GM19023 (cell line): ENCODE results near the gene ARMC2.
"Not testable (repeated sequence)": the region's sequence is repeated elsewhere in the genome, so short reads cannot be mapped to it uniquely, and the experiment has no call there.

Source experiments
- ATAC-seq: cut with Tn5 transposase; IDR thresholded peaks from one replicate; pipeline ENCODE4 v1.9.1; 2021; ENCODE audit warnings: mild to moderate bottlenecking, moderate library complexity; ENCODE audit not compliant: unreplicated experiment

The ARMC2 gene

DNA sequence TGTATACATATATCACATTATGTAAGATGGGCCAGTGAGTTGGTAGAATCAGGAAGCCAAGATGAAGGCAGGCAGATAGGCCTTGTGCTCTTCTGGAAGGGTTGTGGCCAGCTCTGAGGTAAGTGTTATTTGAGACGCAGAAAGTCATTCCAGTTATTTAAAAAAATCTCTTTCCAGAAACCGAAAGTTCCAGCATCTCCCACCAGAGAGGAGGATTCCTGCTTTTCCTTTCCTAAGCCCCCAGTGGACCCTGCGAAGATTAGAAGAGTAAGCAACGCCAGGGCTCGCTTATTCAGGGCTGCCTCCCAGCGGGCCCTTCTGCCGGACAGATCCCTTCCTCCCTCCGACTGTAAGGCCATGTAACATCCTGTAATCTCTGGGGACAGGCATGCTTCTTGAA lies 20.4 kb downstream of the ARMC2 start:
- ATAC-seq = no peak

GRCh38 chr6:108869876-108870275 lies 21.7 kb downstream of the ARMC2 start:
- ATAC-seq = no peak

DNA sequence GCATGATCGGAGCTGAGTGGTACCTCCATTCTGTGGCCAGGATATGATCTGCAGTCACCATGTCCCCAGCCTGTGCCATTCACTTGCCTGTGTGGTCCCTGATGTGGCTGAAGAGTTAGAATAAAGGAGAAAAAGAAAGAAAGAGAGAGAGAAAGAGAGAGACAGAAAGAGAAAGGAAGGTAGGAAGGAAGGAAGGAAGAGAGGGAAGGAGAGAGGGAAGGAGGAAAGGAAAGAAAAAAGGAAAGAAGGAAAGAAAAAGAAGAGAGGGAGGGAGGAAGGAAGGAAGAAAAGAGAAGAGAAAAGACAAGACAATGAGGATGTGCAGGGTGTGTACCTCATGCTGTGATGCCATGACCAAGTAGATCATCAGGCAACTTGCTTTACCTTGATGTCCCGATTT lies 22.1 kb downstream of the ARMC2 start:
- ATAC-seq = no peak

DNA sequence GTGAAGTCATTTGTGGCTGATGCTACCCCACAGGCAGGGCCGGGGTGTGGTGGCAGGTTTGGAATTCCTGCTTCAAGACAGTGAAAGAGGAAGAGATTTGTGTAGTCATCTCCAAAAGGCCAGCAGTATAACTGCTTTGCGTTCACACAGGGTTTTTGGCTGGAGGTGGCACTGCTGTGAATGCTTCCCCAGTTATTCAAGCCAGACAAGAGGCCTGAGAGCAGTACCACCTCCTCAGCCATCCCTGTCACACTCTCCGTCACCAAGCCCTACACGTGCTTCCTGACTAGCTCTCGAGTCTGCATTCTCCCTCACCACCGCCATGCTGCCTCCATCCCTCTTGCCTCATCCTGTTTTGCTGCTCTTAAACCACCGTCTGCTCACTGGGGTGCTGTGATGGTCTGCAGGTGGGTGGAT lies 23.9 kb downstream of the ARMC2 start:
- ATAC-seq = no peak

- ATAC-seq = no peak
Observed at GRCh38 chr6:108872575-108872974, 24.4 kb downstream of the ARMC2 start.

DNA sequence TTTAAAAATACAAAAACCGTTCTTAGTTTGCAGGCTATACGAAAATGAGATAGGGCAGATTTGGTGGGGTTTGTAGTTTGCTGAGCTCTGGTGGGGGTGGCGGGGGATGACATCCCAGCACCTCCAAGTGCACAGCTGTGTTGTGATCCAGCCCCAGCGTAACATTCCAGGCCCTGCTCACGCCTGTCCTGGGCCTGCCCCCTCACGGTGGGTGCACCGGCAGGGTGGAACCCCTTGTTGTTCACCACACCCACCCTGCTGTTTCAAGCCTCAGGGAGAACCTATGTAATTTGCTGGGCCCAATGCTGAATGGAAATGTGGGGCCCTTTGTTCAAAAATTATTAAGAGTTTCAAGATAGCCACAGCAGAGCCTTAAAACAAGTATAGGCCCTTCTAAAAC lies 25.0 kb downstream of the ARMC2 start:
- no peak for ATAC-seq

GRCh38 chr6:108873971-108874370 lies 25.7 kb downstream of the ARMC2 start:
- ATAC-seq = no peak

DNA sequence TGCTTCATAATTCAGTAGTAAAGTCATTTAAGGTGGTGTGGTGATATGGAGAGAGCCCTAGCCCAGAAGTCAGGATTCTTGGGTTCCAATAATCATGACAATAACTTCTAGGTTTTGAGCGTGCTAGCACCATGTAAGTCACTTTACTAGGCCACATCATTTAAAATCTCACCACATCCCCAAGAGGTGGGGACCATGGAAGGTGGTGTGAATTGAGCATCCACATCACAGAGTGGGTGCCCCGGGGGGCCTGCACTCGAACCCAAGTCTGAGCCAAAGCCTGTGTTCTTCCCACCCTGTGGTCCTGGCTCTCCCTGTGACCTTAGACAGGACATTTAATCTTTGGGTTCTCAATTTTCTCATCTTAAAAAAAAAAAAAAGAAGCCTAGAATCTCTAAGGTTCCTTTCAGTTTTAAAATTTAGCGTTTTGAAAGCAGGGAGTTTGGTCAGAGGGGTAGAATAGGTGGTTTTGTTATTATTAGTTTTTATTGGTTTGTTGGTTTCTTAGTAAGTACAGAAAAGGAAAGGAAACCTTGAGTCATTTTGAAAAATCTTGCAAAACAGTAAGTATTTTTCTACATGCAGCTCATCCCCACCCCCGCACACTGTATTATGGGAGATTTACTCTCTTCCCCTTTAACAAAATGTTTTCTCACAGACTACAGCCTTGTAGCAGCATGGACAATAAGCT lies 26.4 kb downstream of the ARMC2 start:
- peak; percentile 81 for ATAC-seq

DNA sequence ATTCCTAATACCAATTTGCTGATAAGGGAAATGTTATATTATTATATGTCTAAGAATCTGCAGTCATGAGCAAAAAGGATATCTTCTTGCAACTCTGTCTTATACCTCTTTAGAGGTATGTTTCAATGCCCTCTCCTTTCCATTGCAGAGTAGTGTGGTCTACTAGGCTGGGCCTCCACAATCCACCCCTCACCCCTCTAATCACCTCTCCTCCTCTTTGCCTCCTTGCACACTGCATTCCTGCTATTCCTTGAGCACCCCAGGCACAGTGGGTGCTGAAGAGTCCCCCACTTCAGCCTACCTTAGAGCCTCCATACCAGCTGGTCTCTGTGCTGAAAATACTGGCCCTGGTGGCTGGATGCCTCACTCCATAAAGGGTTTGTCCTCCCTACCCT lies 26.9 kb downstream of the ARMC2 start:
- peak; percentile 36 for ATAC-seq

DNA sequence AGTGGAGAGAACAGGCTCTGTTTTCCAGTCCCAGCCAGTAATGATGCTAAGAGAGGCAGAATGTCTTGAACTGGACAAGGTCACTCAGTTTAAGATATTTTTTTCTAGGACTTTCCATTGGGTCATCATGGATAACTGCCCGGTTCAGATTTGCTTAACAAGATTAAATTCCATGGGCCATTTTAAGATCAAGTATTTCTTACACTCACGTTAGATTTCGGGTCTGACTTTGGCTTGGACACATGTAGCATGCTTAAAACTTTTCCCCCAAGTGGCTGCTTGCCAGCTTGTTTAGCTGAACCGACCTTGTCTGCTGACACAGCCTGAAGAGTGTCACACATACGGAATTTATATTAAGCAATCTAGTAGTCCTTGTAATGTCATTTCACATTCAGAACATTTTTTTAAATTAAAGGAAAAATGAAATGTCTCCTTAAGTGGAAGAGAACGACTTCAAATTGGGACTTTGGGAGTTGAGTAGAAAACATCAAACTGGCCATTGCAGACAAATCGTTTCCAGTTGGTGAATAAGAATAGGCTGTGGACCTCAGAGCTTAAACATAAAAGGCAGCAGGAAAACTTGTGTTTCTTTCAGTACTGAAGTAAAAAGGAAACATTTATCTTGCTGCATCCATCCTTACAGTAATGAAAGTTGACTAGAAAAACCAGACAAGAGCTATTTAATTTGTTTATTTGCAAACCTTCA lies 29.0 kb downstream of the ARMC2 start:
- ATAC-seq = no peak

DNA sequence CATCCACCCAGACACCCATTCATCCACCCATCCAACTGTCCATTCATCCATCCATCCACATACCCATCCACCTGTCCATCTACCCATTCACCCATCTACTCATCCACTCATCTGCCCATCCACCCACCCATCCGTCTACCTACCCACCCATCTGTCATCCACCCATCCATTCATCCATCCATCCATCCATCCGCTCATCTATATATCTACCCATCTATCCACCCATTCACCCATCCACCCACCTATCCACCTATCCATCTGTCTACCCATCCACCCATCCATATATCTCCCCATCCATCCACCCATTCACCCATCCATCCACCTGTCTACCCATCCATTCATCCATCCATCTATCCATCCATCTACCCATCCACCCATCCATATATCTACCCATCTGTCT lies 30.7 kb downstream of the ARMC2 start:
- no peak for ATAC-seq

DNA sequence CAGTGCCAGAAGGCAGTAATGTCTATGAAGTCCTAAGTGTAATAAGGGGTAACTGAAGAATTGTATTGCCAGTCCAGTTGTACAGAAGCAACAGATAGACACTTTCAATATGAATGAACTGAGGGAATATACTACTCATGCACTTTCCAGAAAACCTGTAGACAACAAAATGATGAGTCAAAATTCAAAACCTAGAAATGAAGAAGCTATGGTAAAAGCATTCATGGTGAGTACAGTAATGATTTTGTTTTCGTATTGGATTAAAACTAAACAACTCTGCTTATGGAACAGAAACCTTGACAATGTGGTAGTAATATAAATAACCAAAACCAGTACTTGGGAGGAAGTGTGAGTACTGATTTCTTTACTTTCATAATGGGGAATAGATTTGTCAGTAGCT lies 35.0 kb downstream of the ARMC2 start:
- ATAC-seq = peak; percentile 66

DNA sequence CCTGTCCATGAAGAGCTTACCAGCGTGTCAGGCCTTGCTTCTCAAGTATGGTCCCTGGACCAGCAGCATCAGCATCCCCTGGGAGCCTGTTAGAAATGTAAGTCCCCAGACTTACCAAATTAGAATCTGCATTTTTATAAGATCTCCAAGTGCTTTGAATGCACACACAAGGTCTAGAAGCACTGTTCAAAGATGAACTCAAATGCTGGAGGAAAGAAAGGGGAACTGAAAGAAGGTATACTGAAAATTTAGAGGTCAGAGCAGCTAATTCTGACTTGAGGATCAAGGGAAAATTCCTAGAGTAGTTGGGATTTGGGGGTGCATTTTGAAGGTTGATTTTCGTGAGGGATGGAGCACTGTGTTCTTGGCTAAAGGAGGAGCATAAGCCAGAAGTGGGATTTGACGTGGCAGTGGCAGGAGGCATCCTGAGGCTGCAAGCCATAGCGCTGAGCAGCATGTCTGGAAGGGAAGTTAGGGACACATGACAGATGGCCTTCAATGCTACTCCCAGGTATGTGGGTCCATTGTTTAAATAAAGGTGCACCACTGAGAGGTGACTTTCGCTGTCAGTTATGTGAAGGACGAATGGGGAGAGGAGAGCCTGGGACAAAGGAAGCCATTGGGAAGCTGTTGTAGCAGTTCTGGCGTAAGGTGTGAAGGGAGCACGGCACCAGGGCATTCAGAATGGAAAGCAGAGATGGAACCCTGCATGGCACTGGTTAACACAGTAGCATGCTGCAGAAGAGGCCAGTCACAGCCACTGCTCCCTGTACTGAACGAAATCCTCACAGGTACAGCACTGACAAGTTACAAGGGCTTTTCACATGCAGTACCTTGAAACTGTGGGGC lies 36.2 kb downstream of the ARMC2 start:
- ATAC-seq = no peak

DNA sequence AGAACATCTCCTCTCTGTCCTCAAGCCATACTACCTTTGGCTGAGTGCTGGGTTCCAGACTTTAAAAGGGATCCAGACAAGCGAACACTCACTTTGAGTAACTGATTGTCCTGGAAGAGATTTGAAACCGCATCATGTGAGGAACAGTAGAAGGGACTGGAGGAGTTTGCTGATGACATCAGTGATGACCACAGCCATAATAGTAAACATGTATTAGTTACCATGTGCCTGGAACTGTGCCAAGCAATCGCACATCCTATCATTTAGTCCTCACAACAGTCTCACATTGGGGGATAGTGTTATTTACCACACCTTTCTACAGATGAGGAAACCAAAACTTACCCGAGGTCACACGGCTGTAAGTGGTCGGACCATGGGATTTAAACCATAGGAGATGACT lies 39.8 kb downstream of the ARMC2 start:
- ATAC-seq = no peak

GRCh38 chr6:108888745-108889144 lies 40.5 kb downstream of the ARMC2 start:
- no peak for ATAC-seq

DNA sequence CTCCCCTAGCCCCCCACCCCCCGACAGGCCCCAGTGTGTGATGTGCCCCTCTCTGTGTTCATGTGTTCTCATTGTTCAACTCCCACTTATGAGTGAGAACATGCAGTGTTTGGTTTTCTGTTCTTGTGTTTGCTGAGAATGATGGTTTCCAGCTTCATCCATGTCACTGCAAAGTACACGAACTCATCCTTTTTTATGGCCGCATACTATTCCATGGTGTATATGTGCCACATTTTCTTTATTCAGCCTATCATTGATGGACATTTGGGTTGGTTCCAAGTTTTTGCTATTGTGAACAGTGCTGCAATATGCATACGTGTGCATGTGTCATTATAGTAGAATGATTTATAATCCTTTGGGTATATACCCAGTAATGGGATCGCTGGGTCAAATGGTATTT lies 42.7 kb downstream of the ARMC2 start:
- ATAC-seq = not testable (repeated sequence)

- no peak for ATAC-seq
Observed at GRCh38 chr6:108895571-108895970, 47.3 kb downstream of the ARMC2 start.

- ATAC-seq = no peak
Observed at GRCh38 chr6:108896111-108896661, 48.0 kb downstream of the ARMC2 start.

DNA sequence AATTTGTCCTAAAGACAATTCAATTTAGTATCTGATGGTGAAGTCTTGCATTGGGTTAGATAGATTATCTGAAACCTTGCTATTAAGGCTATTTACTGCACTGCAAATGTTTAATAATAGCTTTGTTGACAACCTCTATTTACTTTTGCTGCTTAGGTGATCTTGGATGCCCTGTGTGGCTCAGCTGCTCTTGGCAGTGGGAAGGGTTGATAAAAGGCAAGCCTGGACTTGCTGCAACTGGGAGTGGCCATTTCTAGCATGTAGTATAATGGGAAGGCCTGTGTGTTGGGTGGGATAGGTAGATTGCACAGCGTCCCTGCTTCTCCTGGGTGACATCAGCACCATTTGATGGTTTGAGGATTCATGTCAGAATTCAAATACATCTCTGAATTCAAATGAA lies 49.1 kb downstream of the ARMC2 start:
- ATAC-seq = no peak

DNA sequence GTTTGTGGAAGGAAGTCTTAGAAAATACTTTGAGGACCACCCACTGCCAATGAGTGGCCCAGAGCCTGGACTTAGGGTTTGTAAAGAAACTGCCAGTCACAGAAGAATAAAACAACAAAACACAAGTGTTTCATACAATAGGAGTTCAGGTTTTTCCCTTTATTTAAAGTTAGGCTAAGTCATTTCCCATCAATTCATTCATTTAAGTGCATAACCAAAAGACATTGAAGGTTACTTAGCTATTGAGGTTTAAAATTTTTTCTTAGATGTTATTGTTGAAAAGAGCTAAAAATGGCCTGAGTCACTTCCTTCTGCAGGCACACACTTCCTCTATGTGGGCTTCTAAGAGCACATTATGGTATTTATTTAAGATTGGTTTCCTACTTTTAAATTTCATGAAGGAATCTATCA lies 54.2 kb downstream of the ARMC2 start:
- ATAC-seq = no peak

DNA sequence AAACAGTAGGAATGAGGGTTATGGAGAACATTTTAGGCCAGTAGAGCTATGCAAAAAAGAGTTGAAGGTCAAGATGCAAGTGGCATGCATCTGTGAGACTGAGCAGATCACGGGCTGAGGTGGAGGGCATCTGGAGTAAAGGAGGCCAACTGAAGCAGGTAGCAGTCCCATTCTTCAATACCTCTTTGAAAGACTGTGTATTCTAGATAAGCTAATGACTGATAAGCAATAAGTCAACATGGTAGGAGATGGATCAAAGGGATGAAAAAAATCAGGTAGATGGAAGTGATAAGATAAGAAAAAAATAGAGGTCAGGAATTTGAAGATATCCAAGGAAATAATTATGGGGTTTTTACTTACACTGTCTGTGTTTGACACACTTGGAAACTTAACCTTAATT lies 55.6 kb downstream of the ARMC2 start:
- ATAC-seq = no peak
